HepG2 (cell line): ENCODE measurements around the gene GJA9. TPM values are rescaled to one million over a fixed set of nuclear protein-coding genes. Genes with fewer than 3 reads are reported as not detected.

Experiments used
- ATAC-seq: fragments of 200-7000 bp; cut with Tn5 transposase; 3 replicates; pipeline ENCODE4 v1.9.1; 2020; ENCODE audit warnings: mild to moderate bottlenecking, moderate library complexity
- BruUV-seq: library from RNA; stranded (reverse); fragments of 400-500 nt; replicated peaks from 2 replicates; lab custom pipeline; 2021; lab: Mats Ljungman, UMichigan
- CTCF ChIA-PET: fragments of 300-600 bp; formaldehyde crosslinking; extraction: SDS; loops from one replicate; lab custom pipeline; 2021; ENCODE audit warnings: low total read pairs, inconsistent platforms, low intra/inter-chr PET ratio; lab: Yijun Ruan, JAX
- POLR2A ChIA-PET: fragments of 350-600 bp; sonication (Branson Sonifier 250); formaldehyde crosslinking; loops from one replicate; lab custom pipeline; 2020; ENCODE audit warnings: antibody characterized with exemption, inconsistent platforms; lab: Yijun Ruan, JAX
- DNase-seq: peaks from one replicate; pipeline ENCODE4 v3.0.0-alpha.2; 2015; ENCODE audit warnings: low spot score
- FAIRE-seq: peaks from 3 replicates; lab custom pipeline; 2011; peaks lifted over from hg19 to GRCh38; lab: Jason Lieb, UNC
- H2AFZ ChIP-seq: one replicate; pipeline ENCODE4 v1.6.1; 2011; ENCODE audit warnings: low read length, inconsistent platforms
- H3K27ac ChIP-seq: fragments of 300-600 bp; 3 replicates; pipeline ENCODE4 v1.8.0; 2011; ENCODE audit warnings: mixed run types, mild to moderate bottlenecking, mixed read lengths, low read length, inconsistent platforms; ENCODE audit not compliant: insufficient read depth; ENCODE audit errors: extremely low read length
- H3K27me3 ChIP-seq, 2 experiments: fragments of 200-600 bp in 1 of 2; 2 replicates in 1 of 2; 3 replicates in 1 of 2; pipeline versions ENCODE4 v1.6.0 to v1.8.0; 2011; ENCODE audit warnings: low read length in 2 of 2, mild to moderate bottlenecking in 2 of 2, moderate library complexity in 2 of 2, inconsistent platforms in 1 of 2; ENCODE audit not compliant: insufficient read depth in 2 of 2, control insufficient read depth in 1 of 2
- H3K36me3 ChIP-seq, 2 experiments: fragments of 200-600 bp in 1 of 2; replicated peaks in 1 of 2; 2 replicates in 1 of 2; 3 replicates in 1 of 2; pipeline versions ENCODE4 v1.5.1 to v1.8.0; 2011; ENCODE audit warnings: low read length in 2 of 2, inconsistent platforms in 1 of 2; ENCODE audit not compliant: insufficient read depth in 2 of 2, control insufficient read depth in 1 of 2
- H3K4me1 ChIP-seq: 2 replicates; pipeline ENCODE4 v1.5.1; 2012; ENCODE audit warnings: low read length, inconsistent platforms; ENCODE audit not compliant: insufficient read depth
- H3K4me2 ChIP-seq: 2 replicates; pipeline ENCODE4 v1.6.0; 2011; ENCODE audit warnings: low read depth, low read length, inconsistent platforms
- H3K4me3 ChIP-seq, 3 experiments: fragments of 200-600 bp in 1 of 3; sonication (generic), shearing (Covaris generic) in 1 of 3; replicated peaks in 1 of 3; 2 replicates each; pipeline ENCODE4 v1.5.1; 2011 to 2016; ENCODE audit warnings: low read length in 3 of 3, inconsistent platforms in 2 of 3, low read depth in 2 of 3, mild to moderate bottlenecking in 2 of 3, control low read depth in 1 of 3, mixed read lengths in 1 of 3; ENCODE audit not compliant: insufficient read depth in 1 of 3
- H3K79me2 ChIP-seq: one replicate; pipeline ENCODE4 v1.6.1; 2011; ENCODE audit warnings: low read length, inconsistent platforms; ENCODE audit not compliant: insufficient read depth
- H3K9ac ChIP-seq: 2 replicates; pipeline ENCODE4 v1.6.0; 2011; ENCODE audit warnings: mild to moderate bottlenecking, low read depth, low read length, inconsistent platforms; ENCODE audit not compliant: insufficient read depth
- H3K9me3 ChIP-seq: 2 replicates; pipeline ENCODE4 v1.5.1; 2012; ENCODE audit warnings: mild to moderate bottlenecking, low read length
- H4K20me1 ChIP-seq: 2 replicates; pipeline ENCODE4 v1.6.0; 2011; ENCODE audit warnings: inconsistent platforms, mild to moderate bottlenecking, low read length, moderate library complexity; ENCODE audit not compliant: insufficient read depth
- AGO1 ChIP-seq: fragments of 200-400 bp; formaldehyde crosslinking; IDR thresholded peaks from 2 replicates; pipeline ENCODE4 v1.6.1; 2017; ENCODE audit warnings: mild to moderate bottlenecking, low read depth, low read length, moderate library complexity; ENCODE audit not compliant: poor library complexity, severe bottlenecking
- ARID2 ChIP-seq: sonication (generic); formaldehyde crosslinking; IDR thresholded peaks from 2 replicates; pipeline ENCODE4 v1.8.1; 2022; ENCODE audit warnings: mild to moderate bottlenecking, missing genetic modification reagents, borderline replicate concordance
- ATF6 ChIP-seq: sonication (generic); formaldehyde crosslinking; conservative IDR thresholded peaks from 2 replicates; pipeline ENCODE4 v1.4.0; 2020; ENCODE audit warnings: missing genetic modification reagents
- BCL6 ChIP-seq: IDR thresholded peaks from 2 replicates; pipeline ENCODE4 v1.6.1; 2016; ENCODE audit warnings: missing genetic modification reagents, missing compliant biosample characterization
- ETV6 ChIP-seq: sonication (generic); formaldehyde crosslinking; conservative IDR thresholded peaks from 2 replicates; pipeline ENCODE4 v1.4.0; 2020; ENCODE audit warnings: missing genetic modification reagents
- FOXJ3 ChIP-seq: sonication (generic); formaldehyde crosslinking; IDR thresholded peaks from 2 replicates; pipeline ENCODE4 v1.4.0; 2020; ENCODE audit warnings: missing genetic modification reagents, mild to moderate bottlenecking, borderline replicate concordance
- KLF15 ChIP-seq: sonication (generic); formaldehyde crosslinking; IDR thresholded peaks from 2 replicates; pipeline ENCODE4 v1.8.1; 2023; ENCODE audit warnings: borderline replicate concordance, mild to moderate bottlenecking, inconsistent platforms, missing genetic modification reagents, mixed read lengths
- PAXIP1 ChIP-seq: sonication (generic); formaldehyde crosslinking; conservative IDR thresholded peaks from 2 replicates; pipeline ENCODE4 v1.4.0; 2020; ENCODE audit warnings: mild to moderate bottlenecking, missing genetic modification reagents, moderate library complexity
- PHF20 ChIP-seq: sonication (generic); formaldehyde crosslinking; IDR thresholded peaks from 2 replicates; pipeline ENCODE4 v1.5.0; 2020; ENCODE audit warnings: mild to moderate bottlenecking, missing genetic modification reagents
- PPARG ChIP-seq: conservative IDR thresholded peaks from 2 replicates; pipeline ENCODE4 v1.6.1; 2016; ENCODE audit warnings: missing biosample characterization, missing genetic modification reagents
- RBM22 ChIP-seq: fragments of 200-400 bp; formaldehyde crosslinking; optimal IDR thresholded peaks from 2 replicates; pipeline ENCODE3; 2017; ENCODE audit warnings: mild to moderate bottlenecking, low read length, moderate library complexity
- RBM39 ChIP-seq: fragments of 200-400 bp; formaldehyde crosslinking; IDR thresholded peaks from one replicate; pipeline ENCODE4 v1.6.1; 2018; ENCODE audit warnings: antibody characterized with exemption, mild to moderate bottlenecking, low read depth, low read length; ENCODE audit not compliant: poor library complexity, severe bottlenecking
- RXRB ChIP-seq: IDR thresholded peaks from 2 replicates; pipeline ENCODE4 v1.6.1; 2016; ENCODE audit warnings: borderline replicate concordance, missing genetic modification reagents, missing compliant biosample characterization
- SIX1 ChIP-seq: sonication (generic); formaldehyde crosslinking; IDR thresholded peaks from 2 replicates; pipeline ENCODE4 v1.4.0; 2020; ENCODE audit warnings: missing genetic modification reagents, borderline replicate concordance
- SRSF4 ChIP-seq: fragments of 200-400 bp; formaldehyde crosslinking; IDR thresholded peaks from one replicate; pipeline ENCODE4 v1.6.1; 2018; ENCODE audit warnings: mild to moderate bottlenecking, low read depth, low read length, moderate library complexity; ENCODE audit not compliant: poor library complexity, severe bottlenecking
- ZFP82 ChIP-seq: sonication (generic); formaldehyde crosslinking; IDR thresholded peaks from 2 replicates; pipeline ENCODE4 v1.5.1; 2020; ENCODE audit warnings: mild to moderate bottlenecking, missing genetic modification reagents, borderline replicate concordance
- ZNF263 ChIP-seq: sonication (generic); formaldehyde crosslinking; IDR thresholded peaks from 2 replicates; pipeline ENCODE4 v1.4.0; 2020; ENCODE audit warnings: missing genetic modification reagents
- WGBS: methylation state at CpG from one replicate; pipeline ENCODE4 v1.1.6; 2017; ENCODE audit warnings: low lambda C conversion rate; 5-methylcytosine and 5-hydroxymethylcytosine counted together
- in situ Hi-C: cut with HindIII; loops from 2 replicates; pipeline ENCODE4 v1.10.0; 2017; ENCODE audit warnings: low pct_unique_long_range_greater_than_20kb; ENCODE audit not compliant: extremely low pct_ligation_motif_present
- intact Hi-C: fragments of 100-400 bp; cut with micrococcal nuclease; formaldehyde crosslinking; loops from one replicate; pipeline ENCODE4 v1.10.0; 2022; ENCODE audit not compliant: unreplicated experiment
- polyA plus RNA-seq, 8 experiments: library from polyadenylated mRNA; depleted of rRNA in 3 of 8; stranded (reverse) in 7 of 8; unstranded in 1 of 8; fragments of >200 nt; fragmentation: Illumina TruSeq in 4 of 8; extraction: Trizol in 4 of 8; gene quantifications; 2 replicates each; pipeline versions ENCODE4 v1.2.1 to v1.2.3, GENCODE V29; 2011 to 2016; ENCODE audit warnings: low read depth in 4 of 8, missing spikeins in 1 of 8, mixed read lengths in 1 of 8; ENCODE audit not compliant: insufficient read depth in 1 of 8
- total RNA-seq, 5 experiments: library from RNA; depleted of rRNA; stranded (reverse); fragments of >200 nt; fragmentation: Illumina TruSeq; extraction: Trizol; gene quantifications; 2 replicates each; pipeline ENCODE4 v1.2.3, GENCODE V29; 2016; ENCODE audit warnings: low read depth in 1 of 5
- TF ChIP-seq, protein P1 (sequence below): fragments of 450-650 bp; IDR thresholded peaks from 2 replicates; pipeline ENCODE4 v1.6.1; 2016

The GJA9 gene
- total and polyA plus RNA-seq, 2 of the 13 experiments (the other 11 are each of a cell fraction or from before 2014, with no cell fraction given) = 0.08 to 0.13 TPM

GRCh38 chr1:38870996-38871395, 10.4 kb downstream of the GJA9 start:
- Histone ChIP-seq H4K20me1 (no peaks in the 10 kb centered on the region), H3K27me3 (no peaks in the 10 kb centered on the region), H3K4me2 (no peak overlapping the region), H3K79me2 (peaks cover 30% of the 10 kb centered on the region), H3K36me3 (no peaks in the 10 kb centered on the region), H3K9me3 (no peaks in the 10 kb centered on the region), H3K9ac (no peak overlapping the region), H3K4me1 (peaks cover 36% of the 10 kb centered on the region), H3K4me3 (no peak overlapping the region), H3K27ac (no peak overlapping the region), H2AFZ (no peak overlapping the region)
- BruUV-seq = no TSS peak
- POLR2A ChIA-PET = interaction anchor here (0.6 to 1.1 kb wide), 2 partner anchors 11 to 17 kb away, joined by 3 to 4 read pairs; no protein-coding TSS in a partner anchor
- FAIRE-seq (no peak), DNase-seq (no peak), ATAC-seq (no peak)
- CTCF ChIA-PET = no interaction called here
- intact Hi-C loops = loop anchor here (5.0 kb wide), 2 partner anchors 121 to 156 kb away; partner anchors contain the start of genes AKIRIN1 and NDUFS5
- 98% methylated on average over 8 of the region's 8 CpGs for WGBS
- in situ Hi-C loops = no loop called here
- TF ChIP-seq BCL6 = no peak
- no peak for TF ChIP-seq AGO1
- no peak for TF ChIP-seq PHF20 (CRISPR knock-in tag)
- TF ChIP-seq ARID2 = no peak
- no peak for TF ChIP-seq KLF15 (CRISPR knock-in tag)
- TF ChIP-seq RBM22 = no peak
- TF ChIP-seq ATF6 = no peak
- no peak for TF ChIP-seq FOXJ3 (CRISPR knock-in tag)
- no peak for TF ChIP-seq ETV6 (CRISPR knock-in tag)
- TF ChIP-seq ZNF263 (CRISPR knock-in tag) = no peak
- TF ChIP-seq RXRB (CRISPR knock-in tag) = no peak
- no peak for TF ChIP-seq RBM39
- no peak for TF ChIP-seq SIX1 (CRISPR knock-in tag)
- no peak for TF ChIP-seq ZFP82 (CRISPR knock-in tag)
- TF ChIP-seq, protein P1, sequence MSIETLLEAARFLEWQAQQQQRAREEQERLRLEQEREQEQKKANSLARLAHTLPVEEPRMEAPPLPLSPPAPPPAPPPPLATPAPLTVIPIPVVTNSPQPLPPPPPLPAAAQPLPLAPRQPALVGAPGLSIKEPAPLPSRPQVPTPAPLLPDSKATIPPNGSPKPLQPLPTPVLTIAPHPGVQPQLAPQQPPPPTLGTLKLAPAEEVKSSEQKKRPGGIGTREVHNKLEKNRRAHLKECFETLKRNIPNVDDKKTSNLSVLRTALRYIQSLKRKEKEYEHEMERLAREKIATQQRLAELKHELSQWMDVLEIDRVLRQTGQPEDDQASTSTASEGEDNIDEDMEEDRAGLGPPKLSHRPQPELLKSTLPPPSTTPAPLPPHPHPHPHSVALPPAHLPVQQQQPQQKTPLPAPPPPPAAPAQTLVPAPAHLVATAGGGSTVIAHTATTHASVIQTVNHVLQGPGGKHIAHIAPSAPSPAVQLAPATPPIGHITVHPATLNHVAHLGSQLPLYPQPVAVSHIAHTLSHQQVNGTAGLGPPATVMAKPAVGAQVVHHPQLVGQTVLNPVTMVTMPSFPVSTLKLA = no peak
- no peak for TF ChIP-seq PPARG (CRISPR knock-in tag)
- no peak for TF ChIP-seq PAXIP1 (CRISPR knock-in tag)
- TF ChIP-seq SRSF4 = no peak
